HEK293 (cell line): Measurements from ENCODE around the gene BMERB1.

Experiments
- CTCF ChIA-PET: fragments of 350-600 bp; formaldehyde crosslinking; extraction: SDS; loops from one replicate; lab custom pipeline; 2021; ENCODE audit warnings: antibody characterized with exemption; lab: Yijun Ruan, JAX
- POLR2A ChIA-PET: fragments of 300-600 bp; formaldehyde crosslinking; extraction: SDS; loops from one replicate; lab custom pipeline; 2020; ENCODE audit warnings: antibody characterized with exemption, inconsistent platforms; lab: Yijun Ruan, JAX
- H3K27ac ChIP-seq: fragments of 200-500 bp; sonication (Bioruptor generic); 2 replicates; pipeline ENCODE4 v1.5.1; 2014; ENCODE audit warnings: low read depth, low read length, control low read depth, inconsistent platforms; ENCODE audit errors: extremely low read depth
- H3K36me3 ChIP-seq, 2 experiments: fragments of 200-500 bp in 1 of 2; sonication (Bioruptor generic) in 1 of 2; 1 replicate in 1 of 2; 2 replicates in 1 of 2; pipeline ENCODE4 v1.5.1; 2014 to 2017; ENCODE audit warnings: inconsistent platforms in 2 of 2, low read length in 2 of 2; ENCODE audit not compliant: control insufficient read depth in 2 of 2, insufficient read depth in 1 of 2
- H3K4me1 ChIP-seq: fragments of 200-500 bp; sonication (Bioruptor generic); 2 replicates; pipeline ENCODE4 v1.5.1; 2014; ENCODE audit warnings: mild to moderate bottlenecking, low read length, inconsistent platforms; ENCODE audit not compliant: control insufficient read depth, insufficient read depth
- H3K4me3 ChIP-seq: 2 replicates; pipeline ENCODE4 v1.5.1; 2011; ENCODE audit warnings: low read depth, mild to moderate bottlenecking, control low read depth, low read length, moderate library complexity
- H3K9me3 ChIP-seq: fragments of 200-500 bp; sonication (Bioruptor generic); 2 replicates; pipeline ENCODE4 v1.5.1; 2014; ENCODE audit warnings: low read depth, low read length, inconsistent platforms; ENCODE audit not compliant: control insufficient read depth, insufficient read depth
- BCL11B ChIP-seq: fragments of 450-650 bp; formaldehyde crosslinking; IDR thresholded peaks from 2 replicates; pipeline ENCODE4 v1.5.1; 2016; ENCODE audit warnings: low read depth, missing biosample characterization, missing genetic modification characterization
- ELK4 ChIP-seq: IDR thresholded peaks from 2 replicates; pipeline ENCODE4 v1.6.1; 2011; ENCODE audit warnings: mild to moderate bottlenecking, low read depth, low read length, borderline replicate concordance
- GLI4 ChIP-seq: fragments of 450-650 bp; formaldehyde crosslinking; IDR thresholded peaks from 2 replicates; pipeline ENCODE4 v1.5.1; 2016; ENCODE audit warnings: missing biosample characterization, missing genetic modification characterization
- HOXD13 ChIP-seq: sonication (generic); formaldehyde crosslinking; IDR thresholded peaks from 2 replicates; pipeline ENCODE4 v1.8.0; 2022; ENCODE audit warnings: missing genetic modification reagents, borderline replicate concordance
- KLF8 ChIP-seq: fragments of 450-650 bp; formaldehyde crosslinking; IDR thresholded peaks from 2 replicates; pipeline ENCODE4 v1.5.1; 2016; ENCODE audit warnings: missing biosample characterization, missing genetic modification characterization
- MYNN ChIP-seq: fragments of 450-650 bp; formaldehyde crosslinking; IDR thresholded peaks from 2 replicates; pipeline ENCODE4 v1.5.1; 2016; ENCODE audit warnings: missing biosample characterization, missing genetic modification characterization, borderline replicate concordance
- SCRT2 ChIP-seq: fragments of 450-650 bp; formaldehyde crosslinking; IDR thresholded peaks from 2 replicates; pipeline ENCODE4 v1.5.1; 2016; ENCODE audit warnings: missing biosample characterization, missing genetic modification characterization
- SP7 ChIP-seq: fragments of 450-650 bp; formaldehyde crosslinking; IDR thresholded peaks from 2 replicates; pipeline ENCODE4 v1.5.1; 2016; ENCODE audit warnings: missing biosample characterization, missing genetic modification characterization
- ZBTB20 ChIP-seq: fragments of 450-650 bp; formaldehyde crosslinking; IDR thresholded peaks from 2 replicates; pipeline ENCODE4 v1.5.1; 2016; ENCODE audit warnings: missing biosample characterization, missing genetic modification characterization
- ZBTB49 ChIP-seq: fragments of 450-650 bp; formaldehyde crosslinking; IDR thresholded peaks from 2 replicates; pipeline ENCODE4 v1.5.1; 2016; ENCODE audit warnings: missing biosample characterization, missing genetic modification characterization, low read depth
- ZNF148 ChIP-seq: fragments of 450-650 bp; formaldehyde crosslinking; IDR thresholded peaks from 2 replicates; pipeline ENCODE4 v1.5.0; 2017; ENCODE audit warnings: missing biosample characterization, missing genetic modification characterization, borderline replicate concordance
- ZNF202 ChIP-seq: fragments of 450-650 bp; formaldehyde crosslinking; IDR thresholded peaks from 2 replicates; pipeline ENCODE4 v1.5.1; 2016; ENCODE audit warnings: missing biosample characterization, missing genetic modification characterization, borderline replicate concordance
- ZNF280D ChIP-seq: fragments of 450-650 bp; formaldehyde crosslinking; IDR thresholded peaks from 2 replicates; pipeline ENCODE4 v1.5.1; 2016; ENCODE audit warnings: missing biosample characterization, missing genetic modification characterization
- ZNF350 ChIP-seq: fragments of 450-650 bp; formaldehyde crosslinking; IDR thresholded peaks from 2 replicates; pipeline ENCODE4 v1.5.0; 2017; ENCODE audit warnings: missing biosample characterization, mild to moderate bottlenecking, missing genetic modification characterization
- ZNF366 ChIP-seq: fragments of 450-650 bp; formaldehyde crosslinking; conservative IDR thresholded peaks from 2 replicates; pipeline ENCODE4 v1.5.1; 2016; ENCODE audit warnings: missing biosample characterization, missing genetic modification characterization
- ZNF423 ChIP-seq: fragments of 450-650 bp; formaldehyde crosslinking; IDR thresholded peaks from 2 replicates; pipeline ENCODE4 v1.5.1; 2016; ENCODE audit warnings: missing biosample characterization, missing genetic modification characterization
- ZNF521 ChIP-seq: fragments of 450-650 bp; formaldehyde crosslinking; IDR thresholded peaks from 2 replicates; pipeline ENCODE4 v1.5.1; 2017; ENCODE audit warnings: missing biosample characterization, mild to moderate bottlenecking, missing genetic modification characterization
- ZNF549 ChIP-seq: fragments of 450-650 bp; IDR thresholded peaks from 2 replicates; pipeline ENCODE4 v1.5.1; 2018; ENCODE audit warnings: missing biosample characterization, missing genetic modification characterization, mild to moderate bottlenecking, inconsistent platforms, moderate library complexity
- ZNF626 ChIP-seq: fragments of 450-650 bp; sonication (Bioruptor Pico); formaldehyde crosslinking; IDR thresholded peaks from 2 replicates; pipeline ENCODE4 v1.5.1; 2018; ENCODE audit warnings: missing biosample characterization, missing genetic modification characterization, inconsistent platforms
- ZNF654 ChIP-seq: fragments of 450-650 bp; formaldehyde crosslinking; IDR thresholded peaks from 2 replicates; pipeline ENCODE4 v1.5.1; 2016; ENCODE audit warnings: low read depth, missing biosample characterization, missing genetic modification characterization
- ZNF747 ChIP-seq: fragments of 450-650 bp; formaldehyde crosslinking; IDR thresholded peaks from 2 replicates; pipeline ENCODE4 v1.5.1; 2016; ENCODE audit warnings: missing biosample characterization, missing genetic modification characterization

BMERB1 gene

GRCh38 chr16:15491411-15491810 lies 57.0 kb downstream of the BMERB1 start:
- Histone ChIP-seq H3K4me3 (no peak overlapping the region), H3K27ac (no peak overlapping the region), H3K9me3 (no peaks in the 10 kb centered on the region), H3K36me3 (no peaks in the 10 kb centered on the region), H3K4me1 (no peaks in the 10 kb centered on the region)
- POLR2A ChIA-PET = no interaction called here
- TF ChIP-seq MYNN (tag by site-specific recombination) (no peak), ZNF366 (tag by site-specific recombination) (no peak)
- CTCF ChIA-PET = no interaction called here

GRCh38 chr16:15492091-15492740 lies 57.8 kb downstream of the BMERB1 start:
- ChIA-PET POLR2A (no interaction called here), CTCF (no interaction called here)
- TF ChIP-seq ZNF626 = no peak
- no peak for TF ChIP-seq ZBTB20 (tag by site-specific recombination)
- Histone ChIP-seq H3K4me3 (no peak overlapping the region), H3K9me3 (no peaks in the 10 kb centered on the region), H3K27ac (no peak overlapping the region), H3K4me1 (no peaks in the 10 kb centered on the region), H3K36me3 (no peaks in the 10 kb centered on the region)

- ChIA-PET CTCF (no interaction called here), POLR2A (no interaction called here)
- H3K27ac ChIP-seq = no peak overlapping the region
- no peaks in the 10 kb centered on the region for H3K4me1 ChIP-seq
- no peaks in the 10 kb centered on the region for H3K9me3 ChIP-seq
- H3K4me3 ChIP-seq = no peak overlapping the region
- no peaks in the 10 kb centered on the region for H3K36me3 ChIP-seq
- TF ChIP-seq SP7 (no peak), ZNF280D (tag by site-specific recombination) (no peak), HOXD13 (CRISPR knock-in tag) (no peak), SCRT2 (tag by site-specific recombination) (no peak), ZNF148 (tag by site-specific recombination) (no peak), ZNF549 (tag by site-specific recombination) (no peak), ZNF747 (tag by site-specific recombination) (no peak), ZBTB49 (tag by site-specific recombination) (no peak), KLF8 (no peak), ZNF202 (tag by site-specific recombination) (no peak), GLI4 (no peak), ELK4 (no peak), BCL11B (no peak), ZNF654 (no peak), ZNF521 (tag by site-specific recombination) (no peak), ZNF350 (no peak), ZNF423 (tag by site-specific recombination) (no peak)
Observed at GRCh38 chr16:15493466-15494180, 59.2 kb downstream of the BMERB1 start.
